HEK293 (cell line): ENCODE results near the gene TAS2R60.

Experiments
- TCF7L2 ChIP-seq: IDR thresholded peaks from 2 replicates; pipeline ENCODE4 v1.6.1; 2011; ENCODE audit warnings: low read depth, mild to moderate bottlenecking, inconsistent platforms, low read length, moderate library complexity, borderline replicate concordance
- ZNF521 ChIP-seq: fragments of 450-650 bp; formaldehyde crosslinking; IDR thresholded peaks from 2 replicates; pipeline ENCODE4 v1.5.1; 2017; ENCODE audit warnings: missing biosample characterization, mild to moderate bottlenecking, missing genetic modification characterization
- TF ChIP-seq, protein P1 (sequence below): fragments of 450-650 bp; formaldehyde crosslinking; IDR thresholded peaks from 2 replicates; pipeline ENCODE4 v1.5.1; 2016; ENCODE audit warnings: missing biosample characterization, missing genetic modification characterization

DNA sequence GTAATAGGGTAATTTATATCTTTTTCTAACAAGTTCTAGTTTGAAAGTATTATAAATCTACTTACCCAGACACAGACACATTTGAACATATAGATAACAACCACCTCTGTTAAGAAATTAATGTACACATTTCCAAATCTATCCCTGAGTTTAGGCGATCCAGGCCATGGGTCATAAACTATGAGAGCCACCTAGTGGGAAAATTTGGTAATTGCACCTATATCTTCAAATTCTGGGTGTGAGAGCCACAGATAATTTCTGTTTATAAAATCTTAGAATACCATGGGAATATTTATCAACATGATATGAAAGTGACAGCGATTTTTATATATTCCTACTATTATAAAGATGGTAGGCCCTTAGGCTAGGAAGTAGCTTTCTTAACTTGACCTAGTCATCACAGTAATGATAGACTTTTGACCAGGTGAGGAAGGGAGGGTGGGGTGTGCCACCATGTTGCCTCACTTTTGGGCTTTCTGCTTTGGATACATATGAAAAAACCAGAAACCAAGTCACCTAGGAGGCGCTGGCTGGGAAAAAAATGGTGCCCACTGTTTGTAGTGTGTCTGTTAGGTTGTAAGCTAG, 26.6 kb upstream of the TAS2R60 start:
- TF ChIP-seq, protein P1, sequence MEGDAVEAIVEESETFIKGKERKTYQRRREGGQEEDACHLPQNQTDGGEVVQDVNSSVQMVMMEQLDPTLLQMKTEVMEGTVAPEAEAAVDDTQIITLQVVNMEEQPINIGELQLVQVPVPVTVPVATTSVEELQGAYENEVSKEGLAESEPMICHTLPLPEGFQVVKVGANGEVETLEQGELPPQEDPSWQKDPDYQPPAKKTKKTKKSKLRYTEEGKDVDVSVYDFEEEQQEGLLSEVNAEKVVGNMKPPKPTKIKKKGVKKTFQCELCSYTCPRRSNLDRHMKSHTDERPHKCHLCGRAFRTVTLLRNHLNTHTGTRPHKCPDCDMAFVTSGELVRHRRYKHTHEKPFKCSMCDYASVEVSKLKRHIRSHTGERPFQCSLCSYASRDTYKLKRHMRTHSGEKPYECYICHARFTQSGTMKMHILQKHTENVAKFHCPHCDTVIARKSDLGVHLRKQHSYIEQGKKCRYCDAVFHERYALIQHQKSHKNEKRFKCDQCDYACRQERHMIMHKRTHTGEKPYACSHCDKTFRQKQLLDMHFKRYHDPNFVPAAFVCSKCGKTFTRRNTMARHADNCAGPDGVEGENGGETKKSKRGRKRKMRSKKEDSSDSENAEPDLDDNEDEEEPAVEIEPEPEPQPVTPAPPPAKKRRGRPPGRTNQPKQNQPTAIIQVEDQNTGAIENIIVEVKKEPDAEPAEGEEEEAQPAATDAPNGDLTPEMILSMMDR (tag by site-specific recombination), result no peak; the same call in 1 of the 2 replicates
- no peak for TF ChIP-seq ZNF521 (tag by site-specific recombination)
- TF ChIP-seq TCF7L2, result no peak
